Caco-2 (cell line): ENCODE results near the gene NR6A1. TPM values are rescaled to one million over a fixed set of nuclear protein-coding genes. Genes with fewer than 3 reads are reported as not detected.

Experiments used
- BruUV-seq: library from RNA; stranded (reverse); fragments of 400-500 nt; replicated peaks from 2 replicates; lab custom pipeline; 2021; lab: Mats Ljungman, UMichigan
- CTCF ChIA-PET: fragments of 300-600 bp; sonication (Branson Sonifier 250); formaldehyde crosslinking; loops from one replicate; lab custom pipeline; 2022; ENCODE audit warnings: antibody characterized with exemption; lab: Charles Lee
- POLR2A ChIA-PET: fragments of 300-600 bp; sonication (Branson Sonifier 250); formaldehyde crosslinking; loops from one replicate; lab custom pipeline; 2022; ENCODE audit warnings: antibody characterized with exemption; lab: Charles Lee
- DNase-seq, 2 experiments: peaks; one replicate each; pipeline versions ENCODE4 v3.0.0 to v3.0.0-alpha.2; 2020 to 2022
- H3K27me3 ChIP-seq: replicated peaks from 2 replicates; pipeline ENCODE4 v1.6.0; 2011; ENCODE audit warnings: low read length; ENCODE audit not compliant: control insufficient read depth, insufficient read depth
- H3K36me3 ChIP-seq: 2 replicates; pipeline ENCODE4 v1.5.1; 2011; ENCODE audit warnings: low read length; ENCODE audit not compliant: control insufficient read depth, insufficient read depth
- H3K4me1 ChIP-seq: fragments of 250-450 bp; sonication (Bioruptor Pico); 2 replicates; pipeline ENCODE4 v1.5.1; 2020; ENCODE audit warnings: mild to moderate bottlenecking
- H3K4me3 ChIP-seq: 2 replicates; pipeline ENCODE4 v1.5.1; 2011; ENCODE audit warnings: low read depth, mild to moderate bottlenecking, control low read depth, low read length
- H3K9me3 ChIP-seq: fragments of 250-450 bp; sonication (Bioruptor Pico); 2 replicates; pipeline ENCODE4 v1.5.1; 2020; ENCODE audit warnings: mild to moderate bottlenecking, moderate library complexity
- H3K27ac Mint-ChIP-seq: one replicate; pipeline ENCODE4 v1.8.0; 2022; ENCODE audit warnings: mixed read lengths; ENCODE audit not compliant: unreplicated experiment
- H3K27me3 Mint-ChIP-seq: one replicate; pipeline ENCODE4 v1.8.0; 2022; ENCODE audit warnings: mixed read lengths; ENCODE audit not compliant: insufficient read depth, unreplicated experiment
- H3K36me3 Mint-ChIP-seq: one replicate; pipeline ENCODE4 v1.8.0; 2022; ENCODE audit warnings: mild to moderate bottlenecking, mixed read lengths; ENCODE audit not compliant: insufficient read depth, unreplicated experiment
- H3K4me1 Mint-ChIP-seq: one replicate; pipeline ENCODE4 v1.8.0; 2022; ENCODE audit warnings: low read depth, mixed read lengths; ENCODE audit not compliant: unreplicated experiment
- H3K4me3 Mint-ChIP-seq: one replicate; pipeline ENCODE4 v1.8.0; 2022; ENCODE audit warnings: mild to moderate bottlenecking, moderate library complexity, mixed read lengths; ENCODE audit not compliant: unreplicated experiment
- H3K9me3 Mint-ChIP-seq: one replicate; pipeline ENCODE4 v1.8.0; 2022; ENCODE audit warnings: mixed read lengths; ENCODE audit not compliant: unreplicated experiment
- CTCF ChIP-seq, 2 experiments: fragments of 200-600 bp in 1 of 2; IDR thresholded peaks; 1 replicate in 1 of 2; 2 replicates in 1 of 2; pipeline versions ENCODE4 v1.5.1 to v1.8.0; 2011 to 2022; ENCODE audit warnings: antibody characterized with exemption in 1 of 2, control low read depth in 1 of 2, inconsistent platforms in 1 of 2, low read depth in 1 of 2, low read length in 1 of 2, mild to moderate bottlenecking in 1 of 2, moderate library complexity in 1 of 2; ENCODE audit not compliant: insufficient read depth in 1 of 2, severe bottlenecking in 1 of 2, unreplicated experiment in 1 of 2
- intact Hi-C: fragments of 100-400 bp; cut with micrococcal nuclease; formaldehyde crosslinking; loops from one replicate; pipeline ENCODE4 v1.10.0; 2022; ENCODE audit not compliant: unreplicated experiment
- total RNA-seq: library from RNA; stranded (reverse); gene quantifications from 2 replicates; pipeline ENCODE4 v1.2.3, GENCODE V29; 2022

The NR6A1 gene
- total RNA-seq, 1 experiment from 2014 or later = 33.6 TPM

GRCh38 chr9:124757616-124758015, 13.5 kb downstream of the NR6A1 start:
- H3K4me1 ChIP-seq = peaks cover 17% of the 10 kb centered on the region; the same call in 1 of the 2 replicates
- Mint-ChIP-seq H3K36me3 (no peaks in the 10 kb centered on the region), H3K4me3 (no peak overlapping the region), H3K9me3 (no peaks in the 10 kb centered on the region), H3K27me3 (no peaks in the 10 kb centered on the region), H3K27ac (no peak overlapping the region), H3K4me1 (peaks cover 34% of the 10 kb centered on the region)
- BruUV-seq = no TSS peak
- ChIA-PET CTCF (no interaction called here), POLR2A (no interaction called here)
- DNase-seq = no peak
- intact Hi-C loops = no loop called here
- no peaks in the 10 kb centered on the region for H3K27me3 ChIP-seq
- no peak overlapping the region for H3K4me3 ChIP-seq
- H3K9me3 ChIP-seq = no peaks in the 10 kb centered on the region
- TF ChIP-seq CTCF (IDR thresholded peaks at IDR 0.05; ENCODE audit: insufficient read depth in 1 of 2, low read depth in 1 of 2, low read length in 1 of 2, severe bottlenecking in 1 of 2, unreplicated experiment in 1 of 2) = no peak
- no peaks in the 10 kb centered on the region for H3K36me3 ChIP-seq

- no peak for TF ChIP-seq CTCF (IDR thresholded peaks at IDR 0.05; ENCODE audit: insufficient read depth in 1 of 2, low read depth in 1 of 2, low read length in 1 of 2, severe bottlenecking in 1 of 2, unreplicated experiment in 1 of 2)
Measured at GRCh38 chr9:124756011-124756410, 15.1 kb downstream of the NR6A1 start.

GRCh38 chr9:124755061-124755460, 16.1 kb downstream of the NR6A1 start:
- Histone ChIP-seq H3K4me1 (peaks cover 19% of the 10 kb centered on the region; the same call in 1 of the 2 replicates), H3K4me3 (no peak overlapping the region), H3K9me3 (no peaks in the 10 kb centered on the region), H3K27me3 (no peaks in the 10 kb centered on the region), H3K36me3 (no peaks in the 10 kb centered on the region)
- Mint-ChIP-seq H3K4me1 (peaks cover 41% of the 10 kb centered on the region), H3K27me3 (no peaks in the 10 kb centered on the region), H3K27ac (no peak overlapping the region), H3K36me3 (no peaks in the 10 kb centered on the region), H3K4me3 (no peak overlapping the region), H3K9me3 (no peaks in the 10 kb centered on the region)
- BruUV-seq = no TSS peak
- DNase-seq = no peak
- TF ChIP-seq CTCF (IDR thresholded peaks at IDR 0.05; ENCODE audit: insufficient read depth in 1 of 2, low read depth in 1 of 2, low read length in 1 of 2, severe bottlenecking in 1 of 2, unreplicated experiment in 1 of 2) = no peak
- intact Hi-C loops = no loop called here
- POLR2A ChIA-PET = no interaction called here
- CTCF ChIA-PET = no interaction called here

More at GRCh38 chr9:124756011-124756410, 15.1 kb downstream of the NR6A1 start:
- H3K4me1 Mint-ChIP-seq = peaks cover 36% of the 10 kb centered on the region
- DNase-seq = no peak
- H3K9me3 ChIP-seq = no peaks in the 10 kb centered on the region
- BruUV-seq = no TSS peak
- H3K27me3 Mint-ChIP-seq = no peaks in the 10 kb centered on the region
- H3K27me3 ChIP-seq = no peaks in the 10 kb centered on the region
- no peaks in the 10 kb centered on the region for H3K9me3 Mint-ChIP-seq
- H3K36me3 ChIP-seq = no peaks in the 10 kb centered on the region
- no peak overlapping the region for H3K4me3 Mint-ChIP-seq
- POLR2A ChIA-PET = no interaction called here
- H3K4me3 ChIP-seq = no peak overlapping the region
- CTCF ChIA-PET = no interaction called here
- H3K27ac Mint-ChIP-seq = no peak overlapping the region
- intact Hi-C loops = no loop called here
- peaks cover 17% of the 10 kb centered on the region; the same call in 1 of the 2 replicates for H3K4me1 ChIP-seq
- no peaks in the 10 kb centered on the region for H3K36me3 Mint-ChIP-seq
